DMS53 treated with DMSO at 0.1 percent for 48 hours (cell line): Measurements from ENCODE around the gene PCSK9.
"Not testable (repeated sequence)": the region's sequence is repeated elsewhere in the genome, so short reads cannot be mapped to it uniquely, and the experiment has no call there.

ENCODE experiments used
- DNase-seq: peaks from one replicate; lab custom pipeline; 2025; ENCODE audit not compliant: unreplicated experiment; lab: John Stamatoyannopoulos, UW

The PCSK9 gene

GRCh38 chr1:55076356-55076755 is 37.0 kb downstream of the PCSK9 start:
- DNase-seq, result no peak

DNA sequence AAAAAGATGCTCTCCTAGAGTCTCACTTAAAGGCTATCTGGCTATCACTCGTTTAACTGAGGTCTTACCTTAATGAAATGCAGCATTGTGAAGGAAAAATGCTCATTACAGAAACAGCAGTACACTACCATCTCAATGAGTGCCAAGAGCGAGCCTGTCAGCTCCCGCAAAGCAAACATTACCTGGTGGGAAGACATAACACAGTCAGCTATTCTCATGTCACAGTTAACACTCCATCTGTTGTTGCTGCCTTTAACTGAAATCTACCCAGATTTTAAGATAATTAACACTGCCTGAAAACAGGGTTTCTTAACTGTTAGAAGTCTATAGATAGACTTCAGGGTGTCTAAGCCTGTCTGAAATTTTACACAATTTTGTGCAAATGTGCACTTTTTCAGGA is 39.1 kb downstream of the PCSK9 start:
- DNase-seq, result no peak

- no peak for DNase-seq
Observed at GRCh38 chr1:55079651-55080050, 40.3 kb downstream of the PCSK9 start.

- DNase-seq, result no peak
Observed at GRCh38 chr1:55081188-55081904, 42.0 kb downstream of the PCSK9 start.

DNA sequence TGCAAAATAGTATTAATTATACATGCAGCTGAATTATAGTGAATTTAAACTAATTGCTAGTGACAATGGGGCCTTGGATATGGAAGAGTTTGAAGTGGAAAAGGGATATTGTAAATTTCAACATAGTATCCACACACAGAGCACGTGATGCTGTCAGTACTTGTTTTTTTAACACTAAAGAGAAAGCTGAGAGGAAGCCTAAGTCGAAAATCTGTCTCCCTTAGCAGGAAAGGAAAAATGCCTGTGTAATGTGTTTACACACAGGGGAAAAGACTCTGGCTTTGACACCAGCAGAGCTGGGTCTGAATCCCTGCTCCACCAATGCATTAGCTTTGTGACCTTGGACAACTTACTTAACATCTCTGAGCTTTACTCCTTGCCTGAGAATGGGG is 42.6 kb downstream of the PCSK9 start:
- no peak for DNase-seq

DNA sequence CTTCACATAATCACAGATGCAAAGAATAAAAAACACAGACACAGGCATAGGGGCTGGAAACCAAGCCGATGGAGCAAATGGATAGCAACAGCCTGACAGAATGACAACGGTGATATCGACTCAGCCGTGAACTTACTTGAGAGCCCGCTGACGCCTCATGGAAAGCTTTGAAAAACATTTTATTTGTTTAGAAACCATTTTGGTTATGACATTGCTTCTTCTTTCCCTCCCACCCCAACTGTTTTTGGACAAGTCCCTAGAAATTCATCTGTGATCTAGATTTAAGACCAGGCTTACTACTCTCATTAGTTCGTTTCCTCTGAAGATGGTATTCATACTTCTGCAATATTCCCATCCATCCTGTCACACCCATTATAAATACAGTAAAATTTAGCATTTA is 44.9 kb downstream of the PCSK9 start:
- no peak for DNase-seq

DNA sequence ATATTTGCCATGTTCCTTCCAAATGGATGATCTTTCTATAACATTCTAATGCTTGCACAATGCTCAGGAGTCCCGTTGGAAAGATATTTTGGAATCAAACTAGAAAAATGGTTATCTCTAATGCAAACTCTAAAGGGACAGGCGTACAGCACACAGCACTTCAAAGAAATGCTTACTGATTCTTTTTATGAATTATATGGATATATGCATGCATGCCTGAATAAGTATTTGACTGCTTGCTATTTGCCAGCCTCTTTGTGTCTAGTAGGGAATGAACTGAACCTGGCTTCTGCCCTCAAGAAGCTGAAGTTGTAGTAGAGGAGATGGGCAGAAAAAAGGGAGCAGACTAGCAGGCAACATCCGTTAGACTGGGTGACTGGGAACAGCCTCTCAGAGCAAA is 48.1 kb downstream of the PCSK9 start:
- no peak for DNase-seq

DNA sequence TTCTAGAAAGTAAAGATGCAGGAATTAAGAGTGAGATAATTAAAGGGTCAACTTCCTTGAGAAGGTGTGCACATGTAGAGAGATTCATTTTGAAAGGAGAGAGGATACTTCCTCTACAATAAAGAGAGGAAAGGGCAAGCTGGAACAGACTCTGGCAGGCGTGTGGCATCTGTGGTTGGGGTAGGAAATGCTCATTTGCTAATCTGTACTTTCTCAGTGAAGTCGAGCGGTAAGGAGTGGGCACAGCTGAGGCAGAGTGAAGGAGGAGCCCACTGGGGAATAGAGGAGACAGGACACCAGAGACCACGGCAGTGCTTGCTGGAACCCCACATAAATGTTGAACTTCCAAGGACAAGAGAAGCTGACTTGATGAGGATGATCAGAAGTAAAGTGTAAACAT is 49.1 kb downstream of the PCSK9 start:
- DNase-seq, result no peak

- no peak for DNase-seq
Observed at GRCh38 chr1:55089683-55090082, 50.3 kb downstream of the PCSK9 start.

- DNase-seq, result no peak
Observed at GRCh38 chr1:55092475-55092874, 53.1 kb downstream of the PCSK9 start.

GRCh38 chr1:55095095-55095494 is 55.7 kb downstream of the PCSK9 start:
- DNase-seq, result no peak

GRCh38 chr1:55103891-55104290 is 64.5 kb downstream of the PCSK9 start:
- no peak for DNase-seq

GRCh38 chr1:55107101-55107500 is 67.8 kb downstream of the PCSK9 start:
- DNase-seq, result no peak

GRCh38 chr1:55109005-55109404 is 69.7 kb downstream of the PCSK9 start:
- not testable (repeated sequence) for DNase-seq
